ENCODE data around the gene PRDM5.

DNA sequence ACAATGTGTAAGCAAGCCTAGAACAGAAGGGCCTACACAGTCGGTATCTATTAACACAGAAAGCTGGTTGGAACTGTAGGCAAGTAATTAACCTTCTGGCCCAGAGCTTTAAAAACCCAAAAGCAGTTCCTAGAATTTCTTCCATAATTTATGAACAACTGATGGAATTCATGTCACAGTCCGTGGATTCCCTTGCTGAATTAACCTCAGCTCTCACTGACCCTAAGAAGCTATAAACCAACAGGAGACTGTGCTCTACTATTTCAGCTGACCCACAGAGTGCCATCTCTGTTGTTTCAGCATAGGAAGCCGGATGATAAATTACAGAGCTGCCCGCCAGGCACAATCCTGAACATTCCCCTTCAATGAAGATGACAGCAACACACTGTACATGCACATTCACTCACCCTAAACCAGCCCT, 157.3 kb downstream of the PRDM5 start:
- TF ChIP-seq, protein P1, sequence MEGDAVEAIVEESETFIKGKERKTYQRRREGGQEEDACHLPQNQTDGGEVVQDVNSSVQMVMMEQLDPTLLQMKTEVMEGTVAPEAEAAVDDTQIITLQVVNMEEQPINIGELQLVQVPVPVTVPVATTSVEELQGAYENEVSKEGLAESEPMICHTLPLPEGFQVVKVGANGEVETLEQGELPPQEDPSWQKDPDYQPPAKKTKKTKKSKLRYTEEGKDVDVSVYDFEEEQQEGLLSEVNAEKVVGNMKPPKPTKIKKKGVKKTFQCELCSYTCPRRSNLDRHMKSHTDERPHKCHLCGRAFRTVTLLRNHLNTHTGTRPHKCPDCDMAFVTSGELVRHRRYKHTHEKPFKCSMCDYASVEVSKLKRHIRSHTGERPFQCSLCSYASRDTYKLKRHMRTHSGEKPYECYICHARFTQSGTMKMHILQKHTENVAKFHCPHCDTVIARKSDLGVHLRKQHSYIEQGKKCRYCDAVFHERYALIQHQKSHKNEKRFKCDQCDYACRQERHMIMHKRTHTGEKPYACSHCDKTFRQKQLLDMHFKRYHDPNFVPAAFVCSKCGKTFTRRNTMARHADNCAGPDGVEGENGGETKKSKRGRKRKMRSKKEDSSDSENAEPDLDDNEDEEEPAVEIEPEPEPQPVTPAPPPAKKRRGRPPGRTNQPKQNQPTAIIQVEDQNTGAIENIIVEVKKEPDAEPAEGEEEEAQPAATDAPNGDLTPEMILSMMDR (IDR thresholded peaks at IDR 0.05; ENCODE audit: poor library complexity, severe bottlenecking) = no peak
- TF ChIP-seq TAF1 (IDR thresholded peaks at IDR 0.05; ENCODE audit: low read depth) = no peak
- no peak for TF ChIP-seq EZH2 (IDR thresholded peaks at IDR 0.05; ENCODE audit: borderline replicate concordance, insufficient read depth, low read length, poor library complexity, severe bottlenecking)
- TF ChIP-seq POLR2AphosphoS5 (IDR thresholded peaks at IDR 0.05) = no peak
- TF ChIP-seq EP300 (conservative IDR thresholded peaks at IDR 0.05; ENCODE audit: poor library complexity, severe bottlenecking) = no peak
- TF ChIP-seq SMC3 (conservative IDR thresholded peaks at IDR 0.05; ENCODE audit: poor library complexity) = no peak
